ENCODE data around the gene CYTL1.
"Not testable (repeated sequence)": the region's sequence is repeated elsewhere in the genome, so short reads cannot be mapped to it uniquely, and the experiment has no call there.

CYTL1 gene

GRCh38 chr4:5033281-5033841 is 14.1 kb upstream of the CYTL1 start:
- no peak for DNase-seq (ENCODE audit: low read depth)

- DNase-seq (ENCODE audit: low read depth): no peak
Observed at GRCh38 chr4:5032813-5033212, 13.6 kb upstream of the CYTL1 start.

GRCh38 chr4:5030927-5031326 is 11.7 kb upstream of the CYTL1 start:
- DNase-seq (ENCODE audit: low read depth): no peak

- no peak for DNase-seq (ENCODE audit: low read depth)
Observed at GRCh38 chr4:5030221-5030620, 11.0 kb upstream of the CYTL1 start.

- DNase-seq (ENCODE audit: low read depth): no peak
Observed at GRCh38 chr4:5029447-5029846, 10.2 kb upstream of the CYTL1 start.

GRCh38 chr4:5028480-5028879 is 9.2 kb upstream of the CYTL1 start:
- no peak for DNase-seq (ENCODE audit: low read depth)

- DNase-seq (ENCODE audit: low read depth): no peak
Observed at GRCh38 chr4:5027346-5027745, 8.1 kb upstream of the CYTL1 start.

- no peak for DNase-seq (ENCODE audit: low read depth)
Observed at GRCh38 chr4:5026371-5026770, 7.1 kb upstream of the CYTL1 start.

- no peak for DNase-seq (ENCODE audit: low read depth)
Observed at GRCh38 chr4:5024673-5025072, 5.4 kb upstream of the CYTL1 start.

GRCh38 chr4:5021546-5021945 is 2.3 kb upstream of the CYTL1 start:
- no peak for DNase-seq (ENCODE audit: low read depth)

- DNase-seq (ENCODE audit: low read depth): no peak
Observed at GRCh38 chr4:5020341-5020740, 1.1 kb upstream of the CYTL1 start.

GRCh38 chr4:5019796-5020195 is 538 bp upstream of the CYTL1 start:
- DNase-seq (ENCODE audit: low read depth): no peak

- no peak for DNase-seq (ENCODE audit: low read depth)
Observed at GRCh38 chr4:5018603-5019002, 655 bp downstream of the CYTL1 start.

GRCh38 chr4:5018096-5018495 is 1.2 kb downstream of the CYTL1 start:
- no peak for DNase-seq (ENCODE audit: low read depth)

- DNase-seq (ENCODE audit: low read depth): no peak
Observed at GRCh38 chr4:5014007-5014682, 5.1 kb downstream of the CYTL1 start.

- no peak for DNase-seq (ENCODE audit: low read depth)
Observed at GRCh38 chr4:5012958-5013357, 6.3 kb downstream of the CYTL1 start.

GRCh38 chr4:5012244-5012898 is 6.9 kb downstream of the CYTL1 start:
- DNase-seq (ENCODE audit: low read depth): no peak

- DNase-seq (ENCODE audit: low read depth): no peak
Observed at GRCh38 chr4:5010984-5011383, 8.3 kb downstream of the CYTL1 start.

- no peak for DNase-seq (ENCODE audit: low read depth)
Observed at GRCh38 chr4:5009796-5010195, 9.5 kb downstream of the CYTL1 start.

GRCh38 chr4:5006932-5007331 is 12.3 kb downstream of the CYTL1 start:
- not testable (repeated sequence) for DNase-seq (ENCODE audit: low read depth)

GRCh38 chr4:5004496-5004895 is 14.8 kb downstream of the CYTL1 start:
- no peak for DNase-seq (ENCODE audit: low read depth)

GRCh38 chr4:5003918-5004317 is 15.3 kb downstream of the CYTL1 start:
- DNase-seq (ENCODE audit: low read depth): no peak

GRCh38 chr4:5003372-5003857 is 15.8 kb downstream of the CYTL1 start:
- DNase-seq (ENCODE audit: low read depth): no peak

GRCh38 chr4:5001641-5002040 is 17.6 kb downstream of the CYTL1 start:
- not testable (repeated sequence) for DNase-seq (ENCODE audit: low read depth)
